Esophagus muscularis mucosa (tissue), 3 donors: Measurements from ENCODE around the gene NFASC.

ENCODE experiments used
- POLR2A ChIP-seq: fragments of 450-650 bp; IDR thresholded peaks from one replicate; pipeline ENCODE4 v1.6.1; 2017; ENCODE audit warnings: antibody characterized with exemption, moderate library complexity, mild to moderate bottlenecking, low read depth
- TF ChIP-seq, protein P1 (sequence below), 3 experiments: fragments of 200-600 bp in 2 of 3; fragments of 450-650 bp in 1 of 3; sonication (generic) in 2 of 3; IDR thresholded peaks; one replicate each; pipeline ENCODE4 v1.5.1; 2017 to 2019; ENCODE audit warnings: antibody characterized with exemption in 3 of 3, mild to moderate bottlenecking in 2 of 3, moderate library complexity in 1 of 3

DNA sequence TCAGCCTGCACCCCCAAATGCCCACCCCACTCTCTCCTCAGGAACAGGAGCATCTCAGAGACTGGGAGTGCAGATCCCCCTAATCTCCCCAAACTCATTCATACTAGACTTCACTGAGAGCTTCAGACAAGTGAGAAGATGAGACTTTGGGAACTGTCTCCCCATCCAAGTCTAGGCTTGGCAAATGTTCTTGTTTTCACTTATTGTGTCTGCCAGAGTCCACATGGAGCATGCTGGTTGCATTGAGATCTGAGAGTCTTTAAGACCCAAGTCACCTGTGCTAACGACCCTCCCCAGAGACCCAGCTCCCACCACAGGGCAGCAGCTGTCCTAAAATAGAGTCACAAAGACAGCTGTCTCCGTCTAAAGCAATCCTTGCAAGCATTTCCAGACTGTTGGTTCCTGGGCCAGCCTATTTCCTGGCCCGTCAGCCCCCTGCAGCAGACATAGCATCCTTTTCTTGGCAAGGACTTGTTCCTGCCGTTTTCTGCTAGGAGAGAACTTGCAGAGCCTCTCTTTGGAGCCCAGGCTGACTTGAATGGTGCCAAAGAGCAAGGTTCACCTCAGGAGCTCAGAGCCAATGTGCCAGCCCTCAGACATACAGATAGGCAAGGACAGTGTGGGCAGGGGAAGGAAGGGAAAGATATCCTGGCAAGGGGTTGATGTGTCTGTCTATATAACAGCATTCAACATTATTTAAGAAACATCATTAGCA is 170.5 kb downstream of the NFASC start:
- TF ChIP-seq, protein P1, sequence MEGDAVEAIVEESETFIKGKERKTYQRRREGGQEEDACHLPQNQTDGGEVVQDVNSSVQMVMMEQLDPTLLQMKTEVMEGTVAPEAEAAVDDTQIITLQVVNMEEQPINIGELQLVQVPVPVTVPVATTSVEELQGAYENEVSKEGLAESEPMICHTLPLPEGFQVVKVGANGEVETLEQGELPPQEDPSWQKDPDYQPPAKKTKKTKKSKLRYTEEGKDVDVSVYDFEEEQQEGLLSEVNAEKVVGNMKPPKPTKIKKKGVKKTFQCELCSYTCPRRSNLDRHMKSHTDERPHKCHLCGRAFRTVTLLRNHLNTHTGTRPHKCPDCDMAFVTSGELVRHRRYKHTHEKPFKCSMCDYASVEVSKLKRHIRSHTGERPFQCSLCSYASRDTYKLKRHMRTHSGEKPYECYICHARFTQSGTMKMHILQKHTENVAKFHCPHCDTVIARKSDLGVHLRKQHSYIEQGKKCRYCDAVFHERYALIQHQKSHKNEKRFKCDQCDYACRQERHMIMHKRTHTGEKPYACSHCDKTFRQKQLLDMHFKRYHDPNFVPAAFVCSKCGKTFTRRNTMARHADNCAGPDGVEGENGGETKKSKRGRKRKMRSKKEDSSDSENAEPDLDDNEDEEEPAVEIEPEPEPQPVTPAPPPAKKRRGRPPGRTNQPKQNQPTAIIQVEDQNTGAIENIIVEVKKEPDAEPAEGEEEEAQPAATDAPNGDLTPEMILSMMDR (IDR thresholded peaks at IDR 0.05) = no peak
- no peak for TF ChIP-seq POLR2A
